Mesendoderm (in vitro differentiated cells): ENCODE data around the gene RPGRIP1L.

Experiments
- DNase-seq: peaks from one replicate; pipeline ENCODE4 v3.0.0; 2013
- H2AK5ac ChIP-seq: 2 replicates; pipeline ENCODE4 v1.6.1; 2013; ENCODE audit warnings: low read length, inconsistent platforms
- H2BK120ac ChIP-seq: 2 replicates; pipeline ENCODE4 v1.6.1; 2013; ENCODE audit warnings: low read depth, mild to moderate bottlenecking, low read length, moderate library complexity, mixed read lengths
- H2BK15ac ChIP-seq: replicated peaks from 2 replicates; pipeline ENCODE4 v1.6.1; 2013; ENCODE audit warnings: low read depth, mild to moderate bottlenecking, moderate library complexity
- H2BK5ac ChIP-seq: 2 replicates; pipeline ENCODE4 v1.6.1; 2013; ENCODE audit warnings: low read length, inconsistent platforms
- H3K18ac ChIP-seq: 2 replicates; pipeline ENCODE4 v1.6.1; 2013; ENCODE audit warnings: mild to moderate bottlenecking, low read length, mixed read lengths
- H3K23ac ChIP-seq: one replicate; pipeline ENCODE4 v1.6.1; 2013; ENCODE audit warnings: low read length
- H3K27ac ChIP-seq: 2 replicates; pipeline ENCODE4 v1.5.1; 2013; ENCODE audit warnings: low read depth, mild to moderate bottlenecking, inconsistent platforms, low read length, moderate library complexity
- H3K27me3 ChIP-seq: 2 replicates; pipeline ENCODE4 v1.6.1; 2013; ENCODE audit warnings: low read length, control low read depth, mild to moderate bottlenecking, inconsistent platforms; ENCODE audit not compliant: insufficient read depth, poor library complexity
- H3K36me3 ChIP-seq: 2 replicates; pipeline ENCODE4 v1.6.1; 2013; ENCODE audit warnings: low read length, inconsistent platforms; ENCODE audit not compliant: control insufficient read depth, insufficient read depth
- H3K4ac ChIP-seq: one replicate; pipeline ENCODE4 v1.6.1; 2013; ENCODE audit warnings: low read depth, mild to moderate bottlenecking, low read length, moderate library complexity
- H3K4me1 ChIP-seq: 2 replicates; pipeline ENCODE4 v1.6.1; 2013; ENCODE audit warnings: low read depth, low read length, inconsistent platforms; ENCODE audit not compliant: control insufficient read depth
- H3K4me2 ChIP-seq: 2 replicates; pipeline ENCODE4 v1.6.1; 2013; ENCODE audit warnings: low read length
- H3K4me3 ChIP-seq: 2 replicates; pipeline ENCODE4 v1.5.1; 2013; ENCODE audit warnings: mild to moderate bottlenecking, low read length
- H3K56ac ChIP-seq: one replicate; pipeline ENCODE4 v1.6.1; 2013; ENCODE audit warnings: low read length
- H3K79me1 ChIP-seq: 2 replicates; pipeline ENCODE4 v1.6.1; 2013; ENCODE audit warnings: low read length, inconsistent platforms
- H3K79me2 ChIP-seq: 2 replicates; pipeline ENCODE4 v1.6.1; 2013; ENCODE audit warnings: mild to moderate bottlenecking, low read length; ENCODE audit not compliant: control insufficient read depth, insufficient read depth
- H3K9ac ChIP-seq: 2 replicates; pipeline ENCODE4 v1.6.1; 2013; ENCODE audit warnings: low read length, inconsistent platforms
- H4K5ac ChIP-seq: one replicate; pipeline ENCODE4 v1.6.1; 2013; ENCODE audit warnings: low read length
- H4K8ac ChIP-seq: one replicate; pipeline ENCODE4 v1.6.1; 2013; ENCODE audit warnings: low read depth, mild to moderate bottlenecking, control low read depth, low read length, moderate library complexity
- WGBS: extraction: QIAGEN DNeasy Blood & Tissue Kit; methylation state at CpG from one replicate; pipeline ENCODE4 v1.1.7; 2013; ENCODE audit warnings: low lambda C conversion rate, missing lambda C conversion rate; ENCODE audit not compliant: insufficient coverage; ENCODE audit errors: extremely low coverage; 5-methylcytosine and 5-hydroxymethylcytosine counted together

Gene RPGRIP1L

DNA sequence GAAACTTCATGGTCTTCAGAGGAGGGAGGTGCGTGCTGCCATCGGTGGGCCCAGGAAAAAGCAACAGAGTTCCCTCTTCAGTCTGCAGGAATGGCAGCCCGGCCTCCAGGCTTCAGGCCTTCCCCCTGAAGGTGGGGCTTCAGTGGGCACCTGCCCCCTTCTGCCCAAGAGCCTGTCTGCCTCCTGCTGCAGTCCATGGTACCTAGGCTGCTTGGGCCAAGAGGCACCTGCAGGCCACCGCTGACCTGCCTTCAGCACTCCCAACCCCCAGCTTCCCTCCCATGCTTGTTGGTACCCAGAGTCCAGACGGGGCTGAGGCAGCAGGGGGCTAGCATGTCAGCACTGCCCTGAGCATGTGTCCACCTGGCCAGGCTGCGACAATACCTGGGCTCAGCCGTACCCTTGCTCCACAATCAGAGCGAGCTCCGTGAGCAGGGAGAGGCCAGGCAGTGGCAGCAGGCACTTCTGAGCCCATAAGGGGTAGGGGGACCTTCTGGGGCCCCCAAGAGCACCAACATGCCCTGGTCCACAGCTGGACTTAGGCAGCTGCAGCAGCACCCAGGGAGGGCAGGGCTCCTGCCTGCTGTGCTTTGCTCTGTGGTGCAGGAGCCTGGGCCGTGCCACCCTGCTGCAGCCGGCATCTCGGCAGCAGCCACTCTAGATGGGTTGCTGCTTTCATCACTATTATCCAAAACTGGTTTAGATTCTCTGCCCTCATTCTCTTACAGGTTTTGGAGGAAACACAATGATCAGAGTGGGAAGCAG is 123.4 kb downstream of the RPGRIP1L start:
- DNase-seq = no peak
- Histone ChIP-seq H2BK5ac (no peak overlapping the region), H4K8ac (no peak overlapping the region), H3K79me2 (no peaks in the 10 kb centered on the region), H3K23ac (no peak overlapping the region), H3K56ac (no peak overlapping the region), H3K9ac (no peak overlapping the region), H3K4me2 (no peak overlapping the region), H3K4me1 (no peaks in the 10 kb centered on the region), H3K27me3 (no peaks in the 10 kb centered on the region), H2AK5ac (no peak overlapping the region), H3K4ac (no peak overlapping the region), H3K18ac (no peak overlapping the region), H3K36me3 (no peaks in the 10 kb centered on the region), H2BK120ac (no peak overlapping the region), H3K4me3 (no peak overlapping the region), H2BK15ac (no peak overlapping the region), H3K79me1 (no peaks in the 10 kb centered on the region), H3K27ac (no peak overlapping the region), H4K5ac (no peak overlapping the region)
- no CpG with 5 or more reads among the region's 12 CpGs for WGBS

DNA sequence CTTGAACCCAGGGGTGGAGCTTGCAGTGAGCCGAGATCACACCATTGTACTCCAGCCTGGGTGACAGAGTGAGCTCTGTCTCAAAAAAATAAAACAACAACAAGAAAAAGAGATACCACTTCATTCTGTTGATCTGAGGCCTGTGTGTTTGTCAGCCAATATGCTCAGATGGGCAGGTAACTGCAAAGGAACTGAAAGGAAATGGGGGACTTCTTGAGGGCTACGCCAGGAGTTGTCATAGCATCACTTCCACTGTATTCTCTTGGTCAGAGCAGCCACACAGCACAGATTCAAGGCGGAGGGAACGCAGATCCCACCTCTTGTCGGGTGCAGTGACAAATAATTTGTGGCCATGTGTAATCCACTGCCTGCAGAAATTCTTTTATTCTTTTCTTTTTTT is 126.8 kb downstream of the RPGRIP1L start:
- Histone ChIP-seq H2AK5ac (no peak overlapping the region), H4K5ac (no peak overlapping the region), H3K79me1 (no peaks in the 10 kb centered on the region), H3K56ac (no peak overlapping the region), H3K23ac (no peak overlapping the region), H3K79me2 (no peaks in the 10 kb centered on the region), H3K27me3 (no peaks in the 10 kb centered on the region), H2BK5ac (no peak overlapping the region), H3K4me3 (no peak overlapping the region), H3K36me3 (no peaks in the 10 kb centered on the region), H3K4me1 (no peaks in the 10 kb centered on the region), H3K4ac (no peak overlapping the region), H3K9ac (no peak overlapping the region), H4K8ac (no peak overlapping the region), H3K27ac (no peak overlapping the region), H2BK15ac (no peak overlapping the region), H2BK120ac (no peak overlapping the region), H3K4me2 (no peak overlapping the region), H3K18ac (no peak overlapping the region)
- no CpG with 5 or more reads among the region's 5 CpGs for WGBS
- no peak for DNase-seq

DNA sequence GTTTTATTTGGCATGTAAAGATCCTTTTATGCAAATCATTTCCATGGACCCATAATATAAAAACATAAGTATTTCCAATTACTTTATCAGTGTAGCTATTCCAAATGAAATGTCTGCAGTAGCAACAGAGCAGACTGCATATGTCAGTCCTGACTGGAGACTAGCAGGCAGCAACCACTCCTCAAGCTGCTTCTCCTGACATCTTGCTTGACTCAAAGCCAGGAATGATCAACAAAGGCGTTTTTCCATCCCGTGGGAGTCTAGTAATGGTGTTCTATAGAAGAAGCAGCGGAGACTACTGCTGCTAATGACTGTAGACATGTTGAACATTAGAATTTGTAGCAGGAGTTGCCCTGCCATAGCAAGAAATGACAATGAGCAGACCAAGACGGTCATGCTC is 127.4 kb downstream of the RPGRIP1L start:
- H3K27ac ChIP-seq = no peak overlapping the region
- no peak overlapping the region for H3K9ac ChIP-seq
- WGBS = no CpG with 5 or more reads among the region's 4 CpGs
- H4K5ac ChIP-seq = no peak overlapping the region
- H3K79me1 ChIP-seq = no peaks in the 10 kb centered on the region
- no peak overlapping the region for H3K23ac ChIP-seq
- H3K56ac ChIP-seq = no peak overlapping the region
- no peak overlapping the region for H2BK120ac ChIP-seq
- H3K18ac ChIP-seq = no peak overlapping the region
- no peak overlapping the region for H2BK5ac ChIP-seq
- H3K36me3 ChIP-seq = no peaks in the 10 kb centered on the region
- no peaks in the 10 kb centered on the region for H3K79me2 ChIP-seq
- no peak overlapping the region for H3K4ac ChIP-seq
- no peak overlapping the region for H2AK5ac ChIP-seq
- DNase-seq = no peak
- no peak overlapping the region for H3K4me2 ChIP-seq
- H3K4me3 ChIP-seq = no peak overlapping the region
- H3K27me3 ChIP-seq = no peaks in the 10 kb centered on the region
- no peaks in the 10 kb centered on the region for H3K4me1 ChIP-seq
- no peak overlapping the region for H4K8ac ChIP-seq
- no peak overlapping the region for H2BK15ac ChIP-seq

DNA sequence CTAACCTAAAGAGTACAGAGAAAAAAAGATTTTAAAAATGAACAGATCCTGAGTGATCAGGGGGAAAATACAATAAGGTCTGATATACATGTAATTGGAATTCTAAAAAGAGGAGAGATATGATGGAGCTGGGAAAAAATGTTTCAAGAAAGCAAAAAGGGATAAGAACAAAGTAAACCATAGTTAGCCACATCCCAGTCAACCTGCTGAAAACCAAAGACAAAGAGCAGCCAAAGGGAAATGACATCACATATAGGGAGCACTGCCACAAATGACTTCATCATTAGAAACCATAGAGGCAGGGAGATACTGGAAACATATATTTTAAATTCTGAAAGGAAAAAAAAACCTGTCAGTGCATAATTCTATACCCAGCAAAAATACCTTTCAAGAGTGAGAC is 131.9 kb downstream of the RPGRIP1L start:
- Histone ChIP-seq H2BK120ac (no peak overlapping the region), H3K79me1 (no peaks in the 10 kb centered on the region), H3K56ac (no peak overlapping the region), H3K4ac (no peak overlapping the region), H2AK5ac (no peak overlapping the region), H3K79me2 (no peaks in the 10 kb centered on the region), H3K4me1 (peaks cover under 1% of the 10 kb centered on the region), H3K23ac (no peak overlapping the region), H4K8ac (no peak overlapping the region), H3K27ac (no peak overlapping the region), H3K9ac (no peak overlapping the region), H3K4me3 (no peak overlapping the region), H3K18ac (no peak overlapping the region), H3K36me3 (no peaks in the 10 kb centered on the region), H2BK5ac (no peak overlapping the region), H2BK15ac (no peak overlapping the region), H3K4me2 (no peak overlapping the region), H3K27me3 (no peaks in the 10 kb centered on the region), H4K5ac (no peak overlapping the region)
- DNase-seq = no peak

DNA sequence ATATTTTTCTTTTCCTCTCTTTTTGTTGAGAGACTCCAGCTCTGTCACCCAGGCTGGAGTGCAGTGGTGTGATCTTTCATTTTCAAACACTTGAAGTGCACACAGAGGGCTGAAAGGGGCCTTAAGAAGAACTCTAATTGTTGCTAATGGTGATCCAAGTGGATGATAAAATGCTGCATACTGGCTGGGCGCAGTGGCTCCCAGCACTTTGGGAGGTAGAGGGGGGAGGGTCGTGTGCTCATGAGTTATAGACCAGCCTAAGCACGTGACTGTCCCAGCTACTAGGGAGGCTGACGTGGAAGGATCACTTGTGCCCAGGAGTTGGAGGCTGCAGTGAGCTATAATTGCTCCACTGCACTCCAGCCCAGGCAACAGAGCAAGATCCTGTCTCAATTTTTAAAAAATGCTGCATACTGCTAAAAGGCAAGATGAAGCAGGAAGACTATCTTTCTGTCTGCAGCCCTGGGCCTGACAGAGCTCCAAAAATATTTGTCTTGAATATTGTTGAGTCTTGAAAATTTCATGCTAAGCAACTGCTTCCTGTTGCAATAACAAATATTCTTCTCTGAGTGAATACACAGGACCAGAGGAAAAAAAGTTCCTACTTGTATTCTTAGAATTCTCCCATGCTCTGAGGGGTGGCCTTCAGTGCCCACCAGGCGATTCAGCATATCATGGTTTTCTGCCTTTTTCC is 137.0 kb downstream of the RPGRIP1L start:
- no CpG with 5 or more reads among the region's 5 CpGs for WGBS
- H3K18ac ChIP-seq = no peak overlapping the region
- no peak overlapping the region for H3K4ac ChIP-seq
- no peaks in the 10 kb centered on the region for H3K79me1 ChIP-seq
- no peaks in the 10 kb centered on the region for H3K36me3 ChIP-seq
- no peak overlapping the region for H3K56ac ChIP-seq
- H4K5ac ChIP-seq = no peak overlapping the region
- DNase-seq = peak; percentile 18
- H4K8ac ChIP-seq = no peak overlapping the region
- no peak overlapping the region for H3K27ac ChIP-seq
- no peaks in the 10 kb centered on the region for H3K27me3 ChIP-seq
- no peak overlapping the region for H2BK15ac ChIP-seq
- H3K4me1 ChIP-seq = peaks cover 3% of the 10 kb centered on the region
- H2AK5ac ChIP-seq = no peak overlapping the region
- no peak overlapping the region for H2BK5ac ChIP-seq
- H3K9ac ChIP-seq = no peak overlapping the region
- no peaks in the 10 kb centered on the region for H3K79me2 ChIP-seq
- H3K23ac ChIP-seq = no peak overlapping the region
- no peak overlapping the region for H3K4me3 ChIP-seq
- no peak overlapping the region for H2BK120ac ChIP-seq
- H3K4me2 ChIP-seq = no peak overlapping the region
